HG02642 (cell line): ENCODE results near the gene FAM3A.
A peak's percentile ranks its signal among the peaks of the same experiment; 100 is the strongest.

Experiments
- ATAC-seq: cut with Tn5 transposase; IDR thresholded peaks from one replicate; pipeline ENCODE4 v1.9.1; 2021; ENCODE audit warnings: mild to moderate bottlenecking; ENCODE audit not compliant: unreplicated experiment, poor library complexity

FAM3A gene

GRCh38 chrX:154483325-154483724 is 32.7 kb downstream of the FAM3A start:
- no peak for ATAC-seq

- ATAC-seq = no peak
These were observed 33.2 kb downstream of the FAM3A start for GRCh38 chrX:154482786-154483185.

GRCh38 chrX:154481911-154482601 is 34.0 kb downstream of the FAM3A start:
- ATAC-seq = no peak

- ATAC-seq = no peak
These were observed 34.8 kb downstream of the FAM3A start for GRCh38 chrX:154481195-154481594.

GRCh38 chrX:154478728-154479622 is 37.1 kb downstream of the FAM3A start, which contains the start of gene LAGE3:
Gene LAGE3 (minus strand): TSS chrX:154479281. CDS start chrX:154478915, 366 bp downstream.
- peak; percentile 86 for ATAC-seq

GRCh38 chrX:154477891-154478477 is 38.0 kb downstream of the FAM3A start:
- no peak for ATAC-seq

GRCh38 chrX:154476821-154477220 is 39.2 kb downstream of the FAM3A start:
- no peak for ATAC-seq

- ATAC-seq = no peak
These were observed 42.3 kb downstream of the FAM3A start for GRCh38 chrX:154473683-154474082.

- no peak for ATAC-seq
These were observed 43.1 kb downstream of the FAM3A start for GRCh38 chrX:154472685-154473632.

GRCh38 chrX:154471839-154472684 is 44.0 kb downstream of the FAM3A start:
- no peak for ATAC-seq

- no peak for ATAC-seq
These were observed 45.0 kb downstream of the FAM3A start for GRCh38 chrX:154470914-154471568.

- ATAC-seq = no peak
These were observed 45.6 kb downstream of the FAM3A start for GRCh38 chrX:154470434-154470833.

- ATAC-seq = no peak
These were observed 46.2 kb downstream of the FAM3A start for GRCh38 chrX:154469880-154470279.

- no peak for ATAC-seq
These were observed 46.9 kb downstream of the FAM3A start for GRCh38 chrX:154469114-154469513.

- ATAC-seq = no peak
These were observed 47.8 kb downstream of the FAM3A start for GRCh38 chrX:154468217-154468616.

- no peak for ATAC-seq
These were observed 48.5 kb downstream of the FAM3A start for GRCh38 chrX:154467556-154467955.

- ATAC-seq = no peak
These were observed 49.1 kb downstream of the FAM3A start for GRCh38 chrX:154466907-154467306.

- ATAC-seq = no peak
These were observed 50.0 kb downstream of the FAM3A start for GRCh38 chrX:154466036-154466435.

- no peak for ATAC-seq
These were observed 50.4 kb downstream of the FAM3A start for GRCh38 chrX:154465601-154466000.
